ENCODE data around the gene TMEM30B. TPM values are rescaled to one million over a fixed set of nuclear protein-coding genes. Genes with fewer than 3 reads are reported as not detected.

TMEM30B gene
- total and polyA plus RNA-seq, 5 donors from 2014 or later, result 2.1 to 4.8 (median 2.4) TPM

DNA sequence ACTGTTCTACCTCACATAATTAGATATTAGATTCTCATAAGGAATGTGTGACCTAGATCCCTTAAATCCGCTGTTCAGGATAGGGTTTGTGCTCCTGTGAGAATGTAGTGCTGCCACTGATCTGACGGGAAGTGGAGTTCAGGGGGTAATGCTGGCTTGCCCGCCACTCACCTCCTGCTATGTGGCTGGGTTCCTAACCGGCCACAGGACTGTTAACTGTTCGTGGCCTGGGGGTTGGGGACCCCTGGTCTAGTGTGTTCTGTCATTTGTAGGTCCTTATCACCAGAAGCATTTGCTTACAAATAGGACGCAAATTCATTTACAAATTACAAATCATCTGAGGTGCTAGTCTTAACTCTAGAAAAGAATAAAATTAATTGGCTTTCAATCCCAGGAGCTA lies 16.4 kb upstream of the TMEM30B start:
- Histone ChIP-seq H3K9me3 (ENCODE audit: control insufficient read depth in 2 of 2, low read length in 2 of 2) (no peaks in the 10 kb centered on the region), H3K36me3 (ENCODE audit: control insufficient read depth, insufficient read depth, low read length) (no peaks in the 10 kb centered on the region), H3K27ac (ENCODE audit: insufficient read depth, low read length, poor library complexity, severe bottlenecking) (no peak overlapping the region), H3K4me3 (ENCODE audit: low read depth, low read length) (no peak overlapping the region), H3K4me1 (ENCODE audit: control insufficient read depth, insufficient read depth, low read length, poor library complexity, severe bottlenecking) (peaks cover 7% of the 10 kb centered on the region), H3K27me3 (ENCODE audit: control insufficient read depth, insufficient read depth, low read length) (no peaks in the 10 kb centered on the region)
- no peaks in the 10 kb centered on the region for H3K27me3 Mint-ChIP-seq
- peak overlapping the region in 1 of 3 donors; percentile 85 for H3K27ac Mint-ChIP-seq
- peaks cover 17% of the 10 kb centered on the region for H3K36me3 Mint-ChIP-seq
- H3K9me3 Mint-ChIP-seq, result no peaks in the 10 kb centered on the region
- H3K4me1 Mint-ChIP-seq, result peaks cover 5 to 44% (median 30%) of the 10 kb centered on the region in 4 donors
- DNase-seq (no peak), ATAC-seq (ENCODE audit: low read depth in 2 of 2) (no peak)
- no peak overlapping the region for H3K4me3 Mint-ChIP-seq

DNA sequence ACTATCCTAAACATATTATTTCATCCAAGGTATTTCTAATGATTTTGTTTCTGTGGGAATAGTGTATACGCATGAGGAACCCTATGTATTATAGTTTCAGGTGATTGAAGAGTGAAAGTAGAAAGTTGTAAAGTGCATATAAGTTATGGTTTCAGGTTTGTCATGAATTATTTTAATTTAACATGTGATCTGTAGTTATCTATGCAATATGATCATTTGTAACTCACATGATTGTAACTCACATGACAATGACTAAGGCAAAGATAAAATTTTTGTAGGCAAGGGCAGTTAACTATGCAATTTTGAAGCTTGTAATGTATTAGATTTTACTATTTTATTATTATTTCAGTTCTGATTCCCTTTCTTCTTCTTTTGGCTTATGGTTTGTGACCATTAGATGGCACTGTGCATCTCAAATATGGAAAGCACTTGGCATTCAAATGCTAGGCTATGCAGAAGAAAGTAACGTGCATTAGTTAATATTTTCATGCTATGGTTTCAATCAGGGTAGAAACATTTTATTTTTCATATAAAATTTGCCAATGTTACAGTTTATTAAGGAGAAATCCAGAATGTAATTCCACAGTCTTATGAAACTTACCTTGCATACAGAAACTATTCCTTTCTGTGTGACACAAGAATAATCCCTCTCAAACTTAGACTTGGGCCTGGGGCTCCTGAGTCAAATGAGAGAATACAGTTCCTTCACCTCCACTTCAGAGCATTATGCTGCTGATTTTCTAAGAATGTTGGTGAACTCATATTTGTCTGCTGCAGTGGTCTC lies 15.8 kb upstream of the TMEM30B start:
- no peaks in the 10 kb centered on the region for H3K9me3 Mint-ChIP-seq
- H3K4me3 Mint-ChIP-seq, result no peak overlapping the region
- peaks cover 5 to 44% (median 30%) of the 10 kb centered on the region in 4 donors for H3K4me1 Mint-ChIP-seq
- H3K27me3 Mint-ChIP-seq, result no peaks in the 10 kb centered on the region
- Histone ChIP-seq H3K36me3 (ENCODE audit: control insufficient read depth, insufficient read depth, low read length) (no peaks in the 10 kb centered on the region), H3K9me3 (ENCODE audit: control insufficient read depth in 2 of 2, low read length in 2 of 2) (no peaks in the 10 kb centered on the region), H3K27ac (ENCODE audit: insufficient read depth, low read length, poor library complexity, severe bottlenecking) (no peak overlapping the region), H3K4me1 (ENCODE audit: control insufficient read depth, insufficient read depth, low read length, poor library complexity, severe bottlenecking) (peaks cover 7% of the 10 kb centered on the region), H3K27me3 (ENCODE audit: control insufficient read depth, insufficient read depth, low read length) (no peaks in the 10 kb centered on the region), H3K4me3 (ENCODE audit: low read depth, low read length) (no peak overlapping the region)
- ATAC-seq (ENCODE audit: low read depth in 2 of 2) (peak; percentile 73 to 77), DNase-seq (peak; percentile 14 to 77 (median 67))
- H3K27ac Mint-ChIP-seq, result peak overlapping the region in 2 of 3 donors; percentile 8 to 52
- H3K36me3 Mint-ChIP-seq, result peaks cover 15% of the 10 kb centered on the region

DNA sequence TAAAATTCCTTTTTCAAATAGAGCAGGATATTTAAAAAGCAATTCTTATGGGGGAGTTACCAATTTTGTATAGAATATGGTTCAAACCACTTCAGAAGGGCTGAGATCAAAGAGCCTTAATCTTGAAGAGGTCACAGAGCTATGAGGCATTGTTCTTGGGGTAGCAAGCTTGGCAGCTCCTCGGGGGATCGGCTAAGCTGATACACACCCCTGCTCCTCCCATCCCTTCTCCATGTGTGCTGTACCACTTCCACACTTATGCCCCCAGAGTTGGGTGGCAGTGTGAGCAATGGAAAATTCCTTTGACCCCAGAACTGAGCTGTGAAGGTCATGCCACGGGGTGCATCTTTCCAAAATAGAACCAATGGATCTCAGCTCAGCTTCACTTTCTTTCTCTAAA lies 15.0 kb upstream of the TMEM30B start:
- Mint-ChIP-seq H3K27ac (peak overlapping the region; percentile 8 to 52 (median 29)), H3K36me3 (peaks cover 14% of the 10 kb centered on the region), H3K27me3 (no peaks in the 10 kb centered on the region), H3K4me1 (peaks cover 5 to 44% (median 29%) of the 10 kb centered on the region in 4 donors), H3K9me3 (no peaks in the 10 kb centered on the region), H3K4me3 (no peak overlapping the region)
- ATAC-seq (ENCODE audit: low read depth in 2 of 2) (no peak), DNase-seq (no peak)
- H3K36me3 ChIP-seq (ENCODE audit: control insufficient read depth, insufficient read depth, low read length), result no peaks in the 10 kb centered on the region
- H3K27ac ChIP-seq (ENCODE audit: insufficient read depth, low read length, poor library complexity, severe bottlenecking), result no peak overlapping the region
- no peaks in the 10 kb centered on the region for H3K27me3 ChIP-seq (ENCODE audit: control insufficient read depth, insufficient read depth, low read length)
- H3K4me3 ChIP-seq (ENCODE audit: low read depth, low read length), result no peak overlapping the region
- no peaks in the 10 kb centered on the region for H3K9me3 ChIP-seq (ENCODE audit: control insufficient read depth in 2 of 2, low read length in 2 of 2)
- peaks cover 7% of the 10 kb centered on the region for H3K4me1 ChIP-seq (ENCODE audit: control insufficient read depth, insufficient read depth, low read length, poor library complexity, severe bottlenecking)

- Histone ChIP-seq H3K4me3 (ENCODE audit: low read depth, low read length) (no peak overlapping the region), H3K36me3 (ENCODE audit: control insufficient read depth, insufficient read depth, low read length) (no peaks in the 10 kb centered on the region), H3K27ac (ENCODE audit: insufficient read depth, low read length, poor library complexity, severe bottlenecking) (no peak overlapping the region), H3K4me1 (ENCODE audit: control insufficient read depth, insufficient read depth, low read length, poor library complexity, severe bottlenecking) (no peaks in the 10 kb centered on the region), H3K9me3 (ENCODE audit: control insufficient read depth in 2 of 2, low read length in 2 of 2) (no peaks in the 10 kb centered on the region), H3K27me3 (ENCODE audit: control insufficient read depth, insufficient read depth, low read length) (no peaks in the 10 kb centered on the region)
- Mint-ChIP-seq H3K4me3 (no peak overlapping the region), H3K27me3 (peaks cover 11% of the 10 kb centered on the region), H3K27ac (no peak overlapping the region), H3K36me3 (peaks cover 3% of the 10 kb centered on the region), H3K9me3 (no peaks in the 10 kb centered on the region), H3K4me1 (peaks cover 2 to 8% (median 6%) of the 10 kb centered on the region in 4 donors)
- no peak for ATAC-seq (ENCODE audit: low read depth in 2 of 2)
- no peak for DNase-seq
Observed at GRCh38 chr14:61290701-61291100, 9.6 kb upstream of the TMEM30B start.

- Histone ChIP-seq H3K4me3 (ENCODE audit: low read depth, low read length) (no peak overlapping the region), H3K27ac (ENCODE audit: insufficient read depth, low read length, poor library complexity, severe bottlenecking) (no peak overlapping the region), H3K9me3 (ENCODE audit: control insufficient read depth in 2 of 2, low read length in 2 of 2) (no peaks in the 10 kb centered on the region), H3K36me3 (ENCODE audit: control insufficient read depth, insufficient read depth, low read length) (no peaks in the 10 kb centered on the region), H3K27me3 (ENCODE audit: control insufficient read depth, insufficient read depth, low read length) (no peaks in the 10 kb centered on the region), H3K4me1 (ENCODE audit: control insufficient read depth, insufficient read depth, low read length, poor library complexity, severe bottlenecking) (no peaks in the 10 kb centered on the region)
- ATAC-seq (ENCODE audit: low read depth in 2 of 2) (no peak), DNase-seq (no peak)
- Mint-ChIP-seq H3K27ac (no peak overlapping the region), H3K27me3 (peaks cover 19% of the 10 kb centered on the region), H3K9me3 (no peaks in the 10 kb centered on the region), H3K4me3 (no peak overlapping the region), H3K4me1 (peaks cover 4 to 20% (median 9%) of the 10 kb centered on the region in 4 donors), H3K36me3 (peaks cover 3% of the 10 kb centered on the region)
Observed at GRCh38 chr14:61288720-61289119, 7.6 kb upstream of the TMEM30B start.

GRCh38 chr14:61288228-61288627 lies 7.1 kb upstream of the TMEM30B start:
- H3K27me3 Mint-ChIP-seq, result peaks cover 21% of the 10 kb centered on the region
- ATAC-seq (ENCODE audit: low read depth in 2 of 2) (no peak), DNase-seq (no peak)
- no peaks in the 10 kb centered on the region for H3K4me1 ChIP-seq (ENCODE audit: control insufficient read depth, insufficient read depth, low read length, poor library complexity, severe bottlenecking)
- H3K4me1 Mint-ChIP-seq, result peaks cover 4 to 22% (median 9%) of the 10 kb centered on the region in 4 donors
- no peak overlapping the region for H3K27ac ChIP-seq (ENCODE audit: insufficient read depth, low read length, poor library complexity, severe bottlenecking)
- H3K9me3 ChIP-seq (ENCODE audit: control insufficient read depth in 2 of 2, low read length in 2 of 2), result no peaks in the 10 kb centered on the region
- H3K4me3 ChIP-seq (ENCODE audit: low read depth, low read length), result no peak overlapping the region
- peaks cover 2% of the 10 kb centered on the region for H3K36me3 Mint-ChIP-seq
- H3K9me3 Mint-ChIP-seq, result no peaks in the 10 kb centered on the region
- H3K4me3 Mint-ChIP-seq, result no peak overlapping the region
- no peak overlapping the region for H3K27ac Mint-ChIP-seq
- no peaks in the 10 kb centered on the region for H3K27me3 ChIP-seq (ENCODE audit: control insufficient read depth, insufficient read depth, low read length)
- no peaks in the 10 kb centered on the region for H3K36me3 ChIP-seq (ENCODE audit: control insufficient read depth, insufficient read depth, low read length)

DNA sequence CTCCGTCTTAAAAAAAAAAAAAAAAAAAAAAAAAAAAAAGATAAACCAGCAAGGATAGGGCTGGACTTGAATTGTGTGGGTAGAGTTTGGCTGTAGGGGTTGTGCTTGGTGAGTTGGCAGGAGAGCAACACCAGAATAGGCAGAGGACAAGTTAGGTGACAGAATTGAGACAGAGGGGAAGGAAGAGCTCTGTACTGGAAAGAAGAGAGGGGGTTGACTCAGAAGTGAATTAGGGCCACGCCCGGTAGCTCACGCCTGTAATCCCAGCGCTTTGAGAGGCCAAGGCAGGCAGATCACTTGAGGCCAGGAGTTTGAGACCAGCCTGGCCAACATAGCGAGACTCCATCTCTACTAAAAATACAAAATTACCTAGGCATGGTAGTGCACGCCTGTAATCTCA lies 6.1 kb upstream of the TMEM30B start:
- no peak overlapping the region for H3K4me3 Mint-ChIP-seq
- Histone ChIP-seq H3K4me3 (ENCODE audit: low read depth, low read length) (no peak overlapping the region), H3K4me1 (ENCODE audit: control insufficient read depth, insufficient read depth, low read length, poor library complexity, severe bottlenecking) (no peaks in the 10 kb centered on the region), H3K27ac (ENCODE audit: insufficient read depth, low read length, poor library complexity, severe bottlenecking) (no peak overlapping the region), H3K9me3 (ENCODE audit: control insufficient read depth in 2 of 2, low read length in 2 of 2) (no peaks in the 10 kb centered on the region), H3K27me3 (ENCODE audit: control insufficient read depth, insufficient read depth, low read length) (no peaks in the 10 kb centered on the region), H3K36me3 (ENCODE audit: control insufficient read depth, insufficient read depth, low read length) (no peaks in the 10 kb centered on the region)
- no peaks in the 10 kb centered on the region for H3K36me3 Mint-ChIP-seq
- ATAC-seq (ENCODE audit: low read depth in 2 of 2) (no peak), DNase-seq (no peak)
- H3K27me3 Mint-ChIP-seq, result peaks cover 31% of the 10 kb centered on the region
- H3K4me1 Mint-ChIP-seq, result peaks cover 4 to 23% (median 12%) of the 10 kb centered on the region in 4 donors
- H3K9me3 Mint-ChIP-seq, result no peaks in the 10 kb centered on the region
- H3K27ac Mint-ChIP-seq, result peak overlapping the region in 2 of 3 donors; percentile 49 to 51

DNA sequence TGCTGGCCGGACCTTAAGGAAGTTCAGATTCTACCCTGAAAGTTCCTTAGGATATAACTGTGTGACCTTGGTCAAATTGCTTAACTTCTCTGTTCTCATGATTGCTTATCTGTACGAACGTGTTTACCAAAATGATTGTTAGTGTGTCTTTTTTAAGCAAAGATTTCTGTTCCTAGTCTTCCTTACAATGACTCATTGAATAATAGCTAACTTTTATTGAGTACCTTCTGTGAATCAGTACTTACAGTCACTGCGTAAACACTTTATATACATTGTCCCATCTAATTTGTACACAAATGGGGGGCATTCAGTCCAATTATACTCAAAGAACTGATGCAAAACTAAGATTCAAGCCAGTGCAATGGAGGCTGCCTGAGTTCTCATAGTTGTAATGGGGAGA lies 4.2 kb upstream of the TMEM30B start:
- ATAC-seq (ENCODE audit: low read depth in 2 of 2) (no peak), DNase-seq (no peak)
- H3K27me3 ChIP-seq (ENCODE audit: control insufficient read depth, insufficient read depth, low read length), result no peaks in the 10 kb centered on the region
- no peaks in the 10 kb centered on the region for H3K9me3 Mint-ChIP-seq
- no peaks in the 10 kb centered on the region for H3K36me3 ChIP-seq (ENCODE audit: control insufficient read depth, insufficient read depth, low read length)
- H3K27me3 Mint-ChIP-seq, result peaks cover 38% of the 10 kb centered on the region
- no peaks in the 10 kb centered on the region for H3K9me3 ChIP-seq (ENCODE audit: control insufficient read depth in 2 of 2, low read length in 2 of 2)
- no peak overlapping the region for H3K4me3 ChIP-seq (ENCODE audit: low read depth, low read length)
- H3K4me1 ChIP-seq (ENCODE audit: control insufficient read depth, insufficient read depth, low read length, poor library complexity, severe bottlenecking), result peaks cover 6% of the 10 kb centered on the region
- no peak overlapping the region for H3K27ac Mint-ChIP-seq
- peaks cover 4 to 32% (median 13%) of the 10 kb centered on the region in 4 donors for H3K4me1 Mint-ChIP-seq
- H3K36me3 Mint-ChIP-seq, result no peaks in the 10 kb centered on the region
- peak overlapping the region in 1 of 4 donors; percentile 55 for H3K4me3 Mint-ChIP-seq
- no peak overlapping the region for H3K27ac ChIP-seq (ENCODE audit: insufficient read depth, low read length, poor library complexity, severe bottlenecking)

Data from CD4-positive, CD25-positive, alpha-beta regulatory T cell (primary cell).